ENCODE results near the gene BUD13.

DNA sequence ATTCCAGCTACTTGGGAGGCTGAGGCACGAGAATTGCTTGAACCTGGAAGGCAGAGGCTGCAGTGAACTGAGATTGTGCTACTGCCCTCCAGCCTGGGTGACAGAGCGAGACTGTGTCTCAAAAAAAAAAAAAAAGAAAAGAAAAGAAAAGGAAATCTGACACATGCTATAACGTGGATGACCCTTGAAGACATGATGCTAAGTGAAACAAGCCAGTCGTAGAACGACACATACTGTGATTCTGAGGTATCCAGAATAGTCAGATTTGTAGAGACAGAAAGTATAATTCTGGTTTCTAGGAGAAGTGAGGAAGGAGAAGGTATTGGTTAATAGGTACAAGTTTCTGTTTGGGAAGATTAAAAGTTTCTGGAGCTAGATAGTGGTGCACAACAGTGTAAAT lies 25.6 kb upstream of the BUD13 start:
- TF ChIP-seq POLR2A (IDR thresholded peaks at IDR 0.05), result no peak
- TF ChIP-seq, protein P1, sequence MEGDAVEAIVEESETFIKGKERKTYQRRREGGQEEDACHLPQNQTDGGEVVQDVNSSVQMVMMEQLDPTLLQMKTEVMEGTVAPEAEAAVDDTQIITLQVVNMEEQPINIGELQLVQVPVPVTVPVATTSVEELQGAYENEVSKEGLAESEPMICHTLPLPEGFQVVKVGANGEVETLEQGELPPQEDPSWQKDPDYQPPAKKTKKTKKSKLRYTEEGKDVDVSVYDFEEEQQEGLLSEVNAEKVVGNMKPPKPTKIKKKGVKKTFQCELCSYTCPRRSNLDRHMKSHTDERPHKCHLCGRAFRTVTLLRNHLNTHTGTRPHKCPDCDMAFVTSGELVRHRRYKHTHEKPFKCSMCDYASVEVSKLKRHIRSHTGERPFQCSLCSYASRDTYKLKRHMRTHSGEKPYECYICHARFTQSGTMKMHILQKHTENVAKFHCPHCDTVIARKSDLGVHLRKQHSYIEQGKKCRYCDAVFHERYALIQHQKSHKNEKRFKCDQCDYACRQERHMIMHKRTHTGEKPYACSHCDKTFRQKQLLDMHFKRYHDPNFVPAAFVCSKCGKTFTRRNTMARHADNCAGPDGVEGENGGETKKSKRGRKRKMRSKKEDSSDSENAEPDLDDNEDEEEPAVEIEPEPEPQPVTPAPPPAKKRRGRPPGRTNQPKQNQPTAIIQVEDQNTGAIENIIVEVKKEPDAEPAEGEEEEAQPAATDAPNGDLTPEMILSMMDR (IDR thresholded peaks at IDR 0.05), result no peak

Data from body of pancreas (tissue), 4 donors.